Ishikawa (cell line): ENCODE results near the gene SKI.

Experiments
- CEBPB ChIP-seq: IDR thresholded peaks from 2 replicates; pipeline ENCODE4 v1.6.1; 2012
- CREB1 ChIP-seq: IDR thresholded peaks from 2 replicates; pipeline ENCODE4 v1.6.1; 2012; ENCODE audit warnings: low read depth
- EGR1 ChIP-seq: IDR thresholded peaks from 2 replicates; pipeline ENCODE4 v1.6.1; 2012
- EP300 ChIP-seq: IDR thresholded peaks from 2 replicates; pipeline ENCODE4 v1.6.1; 2012; ENCODE audit warnings: borderline replicate concordance
- FOXM1 ChIP-seq: IDR thresholded peaks from 2 replicates; pipeline ENCODE4 v1.6.1; 2012; ENCODE audit warnings: low read depth, borderline replicate concordance
- MAX ChIP-seq: IDR thresholded peaks from 2 replicates; pipeline ENCODE4 v1.6.1; 2012
- NFIC ChIP-seq: IDR thresholded peaks from 2 replicates; pipeline ENCODE4 v1.6.1; 2012
- RAD21 ChIP-seq: IDR thresholded peaks from 2 replicates; pipeline ENCODE4 v1.6.1; 2012; ENCODE audit warnings: low read depth
- REST ChIP-seq: IDR thresholded peaks from 2 replicates; pipeline ENCODE4 v1.6.1; 2012; ENCODE audit warnings: low read depth, mild to moderate bottlenecking
- TAF1 ChIP-seq: IDR thresholded peaks from 2 replicates; pipeline ENCODE4 v1.6.1; 2012; ENCODE audit warnings: low read depth, mild to moderate bottlenecking
- TCF12 ChIP-seq: IDR thresholded peaks from 2 replicates; pipeline ENCODE4 v1.6.1; 2012; ENCODE audit warnings: low read depth
- TEAD4 ChIP-seq: IDR thresholded peaks from 2 replicates; pipeline ENCODE4 v1.6.1; 2012
- USF1 ChIP-seq: IDR thresholded peaks from 2 replicates; pipeline ENCODE4 v1.6.1; 2012
- YY1 ChIP-seq: IDR thresholded peaks from 2 replicates; pipeline ENCODE4 v1.6.1; 2012; ENCODE audit warnings: low read depth
- ZBTB7A ChIP-seq: IDR thresholded peaks from 2 replicates; pipeline ENCODE4 v1.6.1; 2012; ENCODE audit warnings: low read depth

The SKI gene

GRCh38 chr1:2251786-2252185 is 23.7 kb downstream of the SKI start:
- TF ChIP-seq EGR1 (no peak), FOXM1 (no peak), EP300 (no peak), ZBTB7A (no peak), RAD21 (no peak), REST (no peak), TAF1 (no peak), YY1 (no peak), TEAD4 (no peak), TCF12 (no peak), CEBPB (no peak), CREB1 (no peak), USF1 (no peak)

- TF ChIP-seq TEAD4 (no peak), EP300 (no peak), REST (no peak), YY1 (no peak), TAF1 (no peak), CREB1 (no peak), TCF12 (no peak), FOXM1 (no peak), CEBPB (no peak), RAD21 (no peak), ZBTB7A (no peak), EGR1 (no peak), NFIC (no peak), USF1 (no peak), MAX (no peak)
Measured at GRCh38 chr1:2252423-2252822, 24.3 kb downstream of the SKI start.

- TF ChIP-seq TEAD4 (no peak), EGR1 (no peak), FOXM1 (no peak), TAF1 (no peak), CEBPB (no peak), CREB1 (no peak), EP300 (no peak), YY1 (no peak), REST (no peak), TCF12 (no peak), USF1 (no peak), NFIC (no peak), MAX (no peak), RAD21 (no peak)
Measured at GRCh38 chr1:2253036-2253796, 25.1 kb downstream of the SKI start.
